Neural progenitor cell (in vitro differentiated cells): ENCODE measurements around the gene CAPN8. TPM values are rescaled to one million over a fixed set of nuclear protein-coding genes. Genes with fewer than 3 reads are reported as not detected.
A peak's percentile ranks its signal among the peaks of the same experiment; 100 is the strongest.

Experiments used
- DNase-seq: peaks from one replicate; pipeline ENCODE4 v3.0.0-alpha.2; 2016; ENCODE audit warnings: low spot score
- H2AFZ ChIP-seq: fragments of 200-600 bp; sonication (generic); replicated peaks from 2 replicates; pipeline ENCODE4 v1.6.1; 2016; ENCODE audit warnings: antibody characterized with exemption
- H3F3A ChIP-seq: fragments of 200-600 bp; sonication (generic); 2 replicates; pipeline ENCODE4 v1.6.1; 2016; ENCODE audit warnings: antibody characterized with exemption, low read depth
- H3K27ac ChIP-seq: fragments of 200-600 bp; sonication (generic); 2 replicates; pipeline ENCODE4 v1.5.1; 2016; ENCODE audit warnings: mild to moderate bottlenecking
- H3K27me3 ChIP-seq: fragments of 200-600 bp; sonication (generic); 2 replicates; pipeline ENCODE4 v1.6.1; 2016; ENCODE audit warnings: mild to moderate bottlenecking, moderate library complexity
- H3K36me3 ChIP-seq: fragments of 200-600 bp; sonication (generic); 2 replicates; pipeline ENCODE4 v1.5.1; 2016
- H3K4me1 ChIP-seq: fragments of 200-600 bp; sonication (generic); 2 replicates; pipeline ENCODE4 v1.6.1; 2016; ENCODE audit warnings: mixed run types
- H3K4me2 ChIP-seq: fragments of 200-600 bp; sonication (generic); 2 replicates; pipeline ENCODE4 v1.6.1; 2016
- H3K4me3 ChIP-seq: fragments of 200-600 bp; sonication (generic); 2 replicates; pipeline ENCODE4 v1.5.1; 2016
- H3K79me2 ChIP-seq: fragments of 200-600 bp; sonication (generic); 2 replicates; pipeline ENCODE4 v1.6.1; 2016; ENCODE audit warnings: low read depth
- H3K9ac ChIP-seq: fragments of 200-600 bp; sonication (generic); 2 replicates; pipeline ENCODE4 v1.6.1; 2016
- H3K9me3 ChIP-seq: fragments of 200-600 bp; sonication (generic); 2 replicates; pipeline ENCODE4 v1.5.1; 2016; ENCODE audit warnings: low read depth
- H4K20me1 ChIP-seq: fragments of 200-600 bp; sonication (generic); 2 replicates; pipeline ENCODE4 v1.6.1; 2016; ENCODE audit warnings: low read depth
- H3K27ac Mint-ChIP-seq: 3 replicates; pipeline ENCODE4 v1.8.0; 2021; ENCODE audit warnings: mixed read lengths
- H3K27me3 Mint-ChIP-seq: 2 replicates; pipeline ENCODE4 v1.8.0; 2022; ENCODE audit warnings: low read depth, mild to moderate bottlenecking, inconsistent platforms, moderate library complexity, mixed read lengths; ENCODE audit not compliant: insufficient read depth
- H3K36me3 Mint-ChIP-seq: 3 replicates; pipeline ENCODE4 v1.8.0; 2021; ENCODE audit warnings: mixed read lengths
- H3K4me1 Mint-ChIP-seq: 3 replicates; pipeline ENCODE4 v1.8.0; 2021; ENCODE audit warnings: mixed read lengths
- H3K4me3 Mint-ChIP-seq: 3 replicates; pipeline ENCODE4 v1.8.0; 2021; ENCODE audit warnings: mild to moderate bottlenecking, moderate library complexity, mixed read lengths
- H3K9me3 Mint-ChIP-seq: 3 replicates; pipeline ENCODE4 v1.8.0; 2020; ENCODE audit warnings: mixed read lengths
- CTCF ChIP-seq: fragments of 200-600 bp; sonication (generic); IDR thresholded peaks from 2 replicates; pipeline ENCODE4 v1.5.1; 2017; ENCODE audit warnings: antibody characterized with exemption, mild to moderate bottlenecking
- EZH2 ChIP-seq: fragments of 200-600 bp; sonication (generic); IDR thresholded peaks from 2 replicates; pipeline ENCODE4 v1.6.1; 2017; ENCODE audit warnings: antibody characterized with exemption, mild to moderate bottlenecking, moderate library complexity
- EZH2phosphoT487 ChIP-seq: fragments of 200-600 bp; sonication (generic); IDR thresholded peaks from 2 replicates; pipeline ENCODE4 v1.6.1; 2017; ENCODE audit warnings: antibody characterized with exemption
- total RNA-seq: library from RNA; depleted of rRNA; stranded (reverse); fragments of >200 nt; gene quantifications from 2 replicates; pipeline ENCODE4 v1.2.3, GENCODE V29; 2015; ENCODE audit warnings: low replicate concordance

The CAPN8 gene
- total RNA-seq, 1 donor from 2014 or later: not detected

GRCh38 chr1:223628233-223629125 is 37.0 kb downstream of the CAPN8 start:
- no peaks in the 10 kb centered on the region for H3K27me3 ChIP-seq
- peak overlapping the region; percentile 42 for H2AFZ ChIP-seq
- Mint-ChIP-seq H3K9me3 (no peaks in the 10 kb centered on the region), H3K4me3 (no peak overlapping the region), H3K36me3 (no peaks in the 10 kb centered on the region), H3K4me1 (peaks cover 17% of the 10 kb centered on the region), H3K27ac (peak overlapping the region; percentile 20), H3K27me3 (no peaks in the 10 kb centered on the region)
- no peak overlapping the region for H3K4me3 ChIP-seq
- no peaks in the 10 kb centered on the region for H4K20me1 ChIP-seq
- H3K4me2 ChIP-seq: no peak overlapping the region
- no peaks in the 10 kb centered on the region for H3K36me3 ChIP-seq
- H3K9me3 ChIP-seq: no peaks in the 10 kb centered on the region
- H3K27ac ChIP-seq: no peak overlapping the region
- no peak overlapping the region for H3K9ac ChIP-seq
- peaks cover 5% of the 10 kb centered on the region for H3K4me1 ChIP-seq
- DNase-seq: peak; percentile 75
- no peaks in the 10 kb centered on the region for H3F3A ChIP-seq
- peak; percentile 77 for TF ChIP-seq CTCF
- TF ChIP-seq EZH2: no peak
- no peak for TF ChIP-seq EZH2phosphoT487
- H3K79me2 ChIP-seq: no peaks in the 10 kb centered on the region

GRCh38 chr1:223622132-223622842 is 43.2 kb downstream of the CAPN8 start:
- Mint-ChIP-seq H3K9me3 (no peaks in the 10 kb centered on the region), H3K4me1 (peaks cover 44% of the 10 kb centered on the region), H3K27me3 (no peaks in the 10 kb centered on the region), H3K36me3 (no peaks in the 10 kb centered on the region), H3K27ac (peak overlapping the region; percentile 86), H3K4me3 (peak overlapping the region; percentile 58)
- Histone ChIP-seq H3K4me1 (peaks cover 10% of the 10 kb centered on the region), H3K27ac (no peak overlapping the region), H3K79me2 (no peaks in the 10 kb centered on the region), H3K4me2 (peak overlapping the region; percentile 10), H3F3A (no peaks in the 10 kb centered on the region), H2AFZ (peak overlapping the region; percentile 70), H4K20me1 (no peaks in the 10 kb centered on the region), H3K36me3 (no peaks in the 10 kb centered on the region), H3K9ac (no peak overlapping the region), H3K27me3 (no peaks in the 10 kb centered on the region), H3K9me3 (no peaks in the 10 kb centered on the region), H3K4me3 (no peak overlapping the region)
- TF ChIP-seq EZH2: no peak
- no peak for TF ChIP-seq EZH2phosphoT487
- no peak for TF ChIP-seq CTCF
- DNase-seq: peak; percentile 17

GRCh38 chr1:223621312-223621734 is 44.2 kb downstream of the CAPN8 start:
- Histone ChIP-seq H3K4me2 (no peak overlapping the region), H3K27me3 (no peaks in the 10 kb centered on the region), H3K9ac (no peak overlapping the region), H3K4me1 (peaks cover 10% of the 10 kb centered on the region), H3K36me3 (no peaks in the 10 kb centered on the region), H2AFZ (no peak overlapping the region), H3K27ac (no peak overlapping the region), H3K9me3 (no peaks in the 10 kb centered on the region), H3K4me3 (no peak overlapping the region), H3K79me2 (no peaks in the 10 kb centered on the region), H3F3A (no peaks in the 10 kb centered on the region), H4K20me1 (no peaks in the 10 kb centered on the region)
- no peak for TF ChIP-seq CTCF
- TF ChIP-seq EZH2: no peak
- TF ChIP-seq EZH2phosphoT487: no peak
- H3K27me3 Mint-ChIP-seq: peaks cover 5% of the 10 kb centered on the region
- no peak overlapping the region for H3K27ac Mint-ChIP-seq
- no peak for DNase-seq
- H3K4me3 Mint-ChIP-seq: no peak overlapping the region
- H3K9me3 Mint-ChIP-seq: no peaks in the 10 kb centered on the region
- H3K4me1 Mint-ChIP-seq: peaks cover 50% of the 10 kb centered on the region
- H3K36me3 Mint-ChIP-seq: no peaks in the 10 kb centered on the region
